Parathyroid adenoma (tissue), 2 donors: ENCODE results near the gene DMRTA1.

Source experiments
- H2AFZ ChIP-seq: fragments of 300-600 bp; sonication (generic); one replicate; pipeline ENCODE4 v1.7.0; 2017; ENCODE audit warnings: antibody characterized with exemption, mild to moderate bottlenecking
- H3K27ac ChIP-seq: fragments of 300-600 bp; sonication (generic); one replicate; pipeline ENCODE4 v1.7.0; 2017
- H3K27me3 ChIP-seq: fragments of 300-600 bp; sonication (generic); one replicate; pipeline ENCODE4 v1.7.0; 2017; ENCODE audit warnings: low read length; ENCODE audit not compliant: control insufficient read depth, insufficient read depth
- H3K36me3 ChIP-seq: fragments of 300-600 bp; sonication (generic); one replicate; pipeline ENCODE4 v1.7.0; 2017; ENCODE audit warnings: low read length; ENCODE audit not compliant: control insufficient read depth, insufficient read depth
- H3K4me1 ChIP-seq: fragments of 300-600 bp; sonication (generic); one replicate; pipeline ENCODE4 v1.7.0; 2017; ENCODE audit warnings: control low read depth
- H3K4me2 ChIP-seq: fragments of 300-600 bp; sonication (generic); one replicate; pipeline ENCODE4 v1.7.0; 2017; ENCODE audit warnings: low read length
- H3K4me3 ChIP-seq: fragments of 300-600 bp; sonication (generic); one replicate; pipeline ENCODE4 v1.7.0; 2017; ENCODE audit warnings: low read depth, low read length
- H3K79me2 ChIP-seq: fragments of 300-600 bp; sonication (generic); one replicate; pipeline ENCODE4 v1.7.0; 2017; ENCODE audit warnings: control low read depth
- H3K9ac ChIP-seq: fragments of 300-600 bp; sonication (generic); one replicate; pipeline ENCODE4 v1.7.0; 2017; ENCODE audit warnings: mild to moderate bottlenecking
- H3K9me3 ChIP-seq: fragments of 300-600 bp; sonication (generic); one replicate; pipeline ENCODE4 v1.7.0; 2017; ENCODE audit warnings: low read length; ENCODE audit not compliant: control insufficient read depth
- CTCF ChIP-seq: fragments of 300-600 bp; sonication (generic); IDR thresholded peaks from one replicate; pipeline ENCODE4 v1.7.0; 2017; ENCODE audit warnings: antibody characterized with exemption, mild to moderate bottlenecking
- donor health status: primary hyperparathyroidism.

The DMRTA1 gene

GRCh38 chr9:22454016-22454415, 7.4 kb downstream of the DMRTA1 start:
- no peaks in the 10 kb centered on the region for H3K79me2 ChIP-seq
- H3K4me1 ChIP-seq, result no peaks in the 10 kb centered on the region
- no peak overlapping the region for H3K27ac ChIP-seq
- no peaks in the 10 kb centered on the region for H3K36me3 ChIP-seq
- no peak overlapping the region for H3K4me2 ChIP-seq
- no peaks in the 10 kb centered on the region for H3K9me3 ChIP-seq
- no peaks in the 10 kb centered on the region for H3K27me3 ChIP-seq
- no peak for TF ChIP-seq CTCF
- H3K9ac ChIP-seq, result no peak overlapping the region
- H3K4me3 ChIP-seq, result no peak overlapping the region
- H2AFZ ChIP-seq, result no peak overlapping the region

GRCh38 chr9:22455181-22455580, 8.6 kb downstream of the DMRTA1 start:
- TF ChIP-seq CTCF, result no peak
- H3K4me1 ChIP-seq, result no peaks in the 10 kb centered on the region
- no peak overlapping the region for H2AFZ ChIP-seq
- H3K27ac ChIP-seq, result no peak overlapping the region
- H3K9me3 ChIP-seq, result no peaks in the 10 kb centered on the region
- no peaks in the 10 kb centered on the region for H3K27me3 ChIP-seq
- H3K9ac ChIP-seq, result no peak overlapping the region
- H3K4me3 ChIP-seq, result no peak overlapping the region
- H3K36me3 ChIP-seq, result no peaks in the 10 kb centered on the region
- no peak overlapping the region for H3K4me2 ChIP-seq
- H3K79me2 ChIP-seq, result no peaks in the 10 kb centered on the region

GRCh38 chr9:22457448-22457847, 10.8 kb downstream of the DMRTA1 start:
- H3K9ac ChIP-seq, result no peak overlapping the region
- no peak overlapping the region for H3K4me2 ChIP-seq
- no peaks in the 10 kb centered on the region for H3K9me3 ChIP-seq
- no peak for TF ChIP-seq CTCF
- H3K27ac ChIP-seq, result no peak overlapping the region
- H3K27me3 ChIP-seq, result no peaks in the 10 kb centered on the region
- H3K79me2 ChIP-seq, result no peaks in the 10 kb centered on the region
- H3K4me1 ChIP-seq, result no peaks in the 10 kb centered on the region
- no peaks in the 10 kb centered on the region for H3K36me3 ChIP-seq
- H3K4me3 ChIP-seq, result no peak overlapping the region
- no peak overlapping the region for H2AFZ ChIP-seq

GRCh38 chr9:22463205-22463604, 16.6 kb downstream of the DMRTA1 start:
- Histone ChIP-seq H3K4me1 (no peaks in the 10 kb centered on the region), H2AFZ (no peak overlapping the region), H3K4me3 (no peak overlapping the region), H3K79me2 (no peaks in the 10 kb centered on the region), H3K9me3 (no peaks in the 10 kb centered on the region), H3K36me3 (no peaks in the 10 kb centered on the region), H3K27ac (no peak overlapping the region), H3K4me2 (no peak overlapping the region), H3K9ac (no peak overlapping the region), H3K27me3 (no peaks in the 10 kb centered on the region)
- no peak for TF ChIP-seq CTCF

GRCh38 chr9:22469928-22470544, 23.4 kb downstream of the DMRTA1 start:
- no peak overlapping the region for H3K4me2 ChIP-seq
- no peaks in the 10 kb centered on the region for H3K9me3 ChIP-seq
- H3K4me1 ChIP-seq, result no peaks in the 10 kb centered on the region
- H3K27me3 ChIP-seq, result no peaks in the 10 kb centered on the region
- H3K9ac ChIP-seq, result no peak overlapping the region
- TF ChIP-seq CTCF, result peak; percentile 25
- H2AFZ ChIP-seq, result no peak overlapping the region
- H3K4me3 ChIP-seq, result no peak overlapping the region
- H3K79me2 ChIP-seq, result no peaks in the 10 kb centered on the region
- H3K27ac ChIP-seq, result no peak overlapping the region
- H3K36me3 ChIP-seq, result no peaks in the 10 kb centered on the region
